ENCODE results near the gene TSR3.
A peak's percentile ranks its signal among the peaks of the same experiment; 100 is the strongest.

Gene TSR3

DNA sequence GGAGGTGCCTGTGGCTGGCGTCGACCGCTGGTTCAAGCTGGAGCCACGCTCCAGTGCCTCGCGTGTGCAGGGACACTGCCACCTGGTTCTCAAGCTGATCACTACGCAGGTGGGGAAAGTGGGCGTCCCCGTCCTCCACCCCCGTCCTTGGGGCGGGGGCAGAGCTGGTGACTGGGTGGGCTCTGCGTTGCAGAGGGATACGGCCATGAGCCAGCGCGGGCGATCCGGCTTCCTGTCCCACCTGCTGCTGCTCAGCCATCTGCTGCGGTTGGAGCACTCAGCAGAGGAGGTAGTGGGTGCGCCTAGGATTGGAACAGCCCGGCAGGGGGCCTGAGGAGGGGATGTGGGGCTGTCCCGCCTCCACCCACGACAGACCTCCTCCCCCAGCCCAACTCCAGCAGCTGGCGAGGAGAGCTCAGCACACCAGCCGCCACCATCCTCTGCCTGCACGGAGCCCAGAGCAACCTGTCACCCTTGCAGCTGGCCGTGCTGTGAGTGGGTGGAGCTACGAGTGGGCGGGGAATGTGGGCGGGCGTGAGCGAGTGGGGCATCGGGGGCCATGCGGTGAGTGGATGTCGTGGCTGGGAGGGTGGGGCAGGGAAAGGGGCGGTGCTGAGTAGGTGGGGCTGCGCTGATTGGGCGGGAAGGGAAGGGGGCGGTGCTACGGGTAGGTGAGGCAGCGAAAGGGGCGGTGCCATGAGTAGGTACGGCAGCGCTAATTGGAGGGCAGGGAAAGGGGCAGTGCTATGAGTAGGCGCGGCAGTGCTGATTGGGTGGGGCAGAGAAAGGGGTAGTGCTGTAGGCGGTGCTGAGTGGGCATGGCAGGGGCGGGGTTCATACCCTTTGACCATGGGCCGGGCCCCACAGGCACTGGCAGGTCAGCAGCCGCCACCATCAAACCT is 8.9 kb downstream of the TSR3 start:
- TF ChIP-seq, protein P1, sequence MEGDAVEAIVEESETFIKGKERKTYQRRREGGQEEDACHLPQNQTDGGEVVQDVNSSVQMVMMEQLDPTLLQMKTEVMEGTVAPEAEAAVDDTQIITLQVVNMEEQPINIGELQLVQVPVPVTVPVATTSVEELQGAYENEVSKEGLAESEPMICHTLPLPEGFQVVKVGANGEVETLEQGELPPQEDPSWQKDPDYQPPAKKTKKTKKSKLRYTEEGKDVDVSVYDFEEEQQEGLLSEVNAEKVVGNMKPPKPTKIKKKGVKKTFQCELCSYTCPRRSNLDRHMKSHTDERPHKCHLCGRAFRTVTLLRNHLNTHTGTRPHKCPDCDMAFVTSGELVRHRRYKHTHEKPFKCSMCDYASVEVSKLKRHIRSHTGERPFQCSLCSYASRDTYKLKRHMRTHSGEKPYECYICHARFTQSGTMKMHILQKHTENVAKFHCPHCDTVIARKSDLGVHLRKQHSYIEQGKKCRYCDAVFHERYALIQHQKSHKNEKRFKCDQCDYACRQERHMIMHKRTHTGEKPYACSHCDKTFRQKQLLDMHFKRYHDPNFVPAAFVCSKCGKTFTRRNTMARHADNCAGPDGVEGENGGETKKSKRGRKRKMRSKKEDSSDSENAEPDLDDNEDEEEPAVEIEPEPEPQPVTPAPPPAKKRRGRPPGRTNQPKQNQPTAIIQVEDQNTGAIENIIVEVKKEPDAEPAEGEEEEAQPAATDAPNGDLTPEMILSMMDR (IDR thresholded peaks at IDR 0.05; ENCODE audit: insufficient read depth, low read length, poor library complexity, severe bottlenecking) = no peak
- no peak for TF ChIP-seq EZH2phosphoT487 (conservative IDR thresholded peaks at IDR 0.05; ENCODE audit: low read length)

DNA sequence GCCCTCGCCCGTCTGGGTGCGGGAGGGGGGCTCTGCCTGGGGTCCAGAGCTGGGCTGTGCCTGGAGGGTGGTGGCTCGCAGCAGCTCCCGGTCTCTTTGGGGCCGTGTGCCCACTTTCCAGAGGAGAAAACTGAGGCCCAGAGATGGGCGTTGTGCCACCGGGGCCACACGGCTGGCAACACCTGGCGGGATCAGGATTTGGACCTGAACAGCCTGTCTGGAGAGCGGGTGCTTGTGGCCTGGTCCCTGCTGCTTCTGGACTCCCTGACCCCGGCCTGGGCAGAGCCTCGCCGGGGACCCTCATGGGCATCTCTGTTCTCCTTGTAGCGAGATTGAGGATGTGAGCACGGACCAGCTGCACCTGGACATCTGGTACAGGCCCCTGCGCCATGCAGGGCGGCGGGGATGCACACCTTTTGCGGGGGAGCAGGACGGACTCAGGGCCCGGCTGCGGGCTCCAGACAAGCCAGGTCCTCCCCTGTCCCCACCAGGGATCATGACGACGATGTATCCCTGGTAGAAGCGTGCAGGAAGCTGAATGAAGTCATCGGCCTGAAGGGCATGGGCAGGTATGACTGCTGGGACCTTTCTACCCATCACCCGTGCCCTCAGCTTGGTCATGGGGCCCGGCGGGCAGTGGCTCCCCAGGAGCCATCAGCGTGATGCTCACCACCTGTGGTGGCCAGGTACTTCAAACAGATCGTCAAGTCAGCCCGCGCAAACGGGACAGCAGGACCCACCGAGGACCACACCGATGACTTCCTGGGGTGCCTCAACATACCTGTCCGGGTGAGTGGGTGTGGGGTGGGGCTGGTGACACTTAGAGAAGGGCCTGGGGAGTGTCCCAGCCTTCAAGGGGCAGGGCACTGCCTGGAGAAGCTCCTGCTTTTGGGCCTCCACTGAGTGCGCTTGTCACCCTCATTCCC is 9.9 kb downstream of the TSR3 start:
- Histone ChIP-seq H3K9ac (ENCODE audit: low read length) (no peak overlapping the region), H3K4me2 (ENCODE audit: low read depth, low read length, poor library complexity, severe bottlenecking) (peak overlapping the region; percentile 46), H3K27me3 (ENCODE audit: low read length) (no peaks in the 10 kb centered on the region), H3K79me2 (ENCODE audit: insufficient read depth, low read length) (no peaks in the 10 kb centered on the region), H2AFZ (ENCODE audit: low read depth, low read length, severe bottlenecking) (no peak overlapping the region), H3F3A (ENCODE audit: insufficient read depth) (no peaks in the 10 kb centered on the region), H3K4me3 (ENCODE audit: insufficient read depth, low read length, poor library complexity, severe bottlenecking) (no peak overlapping the region), H4K20me1 (ENCODE audit: low read depth, low read length) (no peaks in the 10 kb centered on the region), H3K36me3 (ENCODE audit: low read length) (no peaks in the 10 kb centered on the region), H3K9me3 (ENCODE audit: insufficient read depth, low read length) (no peaks in the 10 kb centered on the region), H3K9me2 (replicated peaks; ENCODE audit: insufficient read depth, low read length) (no peaks in the 10 kb centered on the region), H3K27ac (ENCODE audit: low read depth, low read length) (no peak overlapping the region)
- TF ChIP-seq, protein P1 (IDR thresholded peaks at IDR 0.05; ENCODE audit: insufficient read depth, low read length, poor library complexity, severe bottlenecking) = no peak
- TF ChIP-seq EZH2phosphoT487 (conservative IDR thresholded peaks at IDR 0.05; ENCODE audit: low read length) = no peak

More for the DNA sequence above, 8.9 kb downstream of the TSR3 start:
- Histone ChIP-seq H3K9ac (ENCODE audit: low read length) (no peak overlapping the region; the same call in 1 of the 2 replicates), H2AFZ (ENCODE audit: low read depth, low read length, severe bottlenecking) (no peak overlapping the region), H3F3A (ENCODE audit: insufficient read depth) (no peaks in the 10 kb centered on the region), H3K9me2 (replicated peaks; ENCODE audit: insufficient read depth, low read length) (no peaks in the 10 kb centered on the region), H3K79me2 (ENCODE audit: insufficient read depth, low read length) (no peaks in the 10 kb centered on the region), H4K20me1 (ENCODE audit: low read depth, low read length) (no peaks in the 10 kb centered on the region), H3K36me3 (ENCODE audit: low read length) (no peaks in the 10 kb centered on the region), H3K27me3 (ENCODE audit: low read length) (no peaks in the 10 kb centered on the region), H3K9me3 (ENCODE audit: insufficient read depth, low read length) (no peaks in the 10 kb centered on the region), H3K27ac (ENCODE audit: low read depth, low read length) (peak overlapping the region; percentile 38; the same call in 1 of the 2 replicates), H3K4me3 (ENCODE audit: insufficient read depth, low read length, poor library complexity, severe bottlenecking) (peak overlapping the region; percentile 16), H3K4me2 (ENCODE audit: low read depth, low read length, poor library complexity, severe bottlenecking) (peak overlapping the region; percentile 50)

DNA sequence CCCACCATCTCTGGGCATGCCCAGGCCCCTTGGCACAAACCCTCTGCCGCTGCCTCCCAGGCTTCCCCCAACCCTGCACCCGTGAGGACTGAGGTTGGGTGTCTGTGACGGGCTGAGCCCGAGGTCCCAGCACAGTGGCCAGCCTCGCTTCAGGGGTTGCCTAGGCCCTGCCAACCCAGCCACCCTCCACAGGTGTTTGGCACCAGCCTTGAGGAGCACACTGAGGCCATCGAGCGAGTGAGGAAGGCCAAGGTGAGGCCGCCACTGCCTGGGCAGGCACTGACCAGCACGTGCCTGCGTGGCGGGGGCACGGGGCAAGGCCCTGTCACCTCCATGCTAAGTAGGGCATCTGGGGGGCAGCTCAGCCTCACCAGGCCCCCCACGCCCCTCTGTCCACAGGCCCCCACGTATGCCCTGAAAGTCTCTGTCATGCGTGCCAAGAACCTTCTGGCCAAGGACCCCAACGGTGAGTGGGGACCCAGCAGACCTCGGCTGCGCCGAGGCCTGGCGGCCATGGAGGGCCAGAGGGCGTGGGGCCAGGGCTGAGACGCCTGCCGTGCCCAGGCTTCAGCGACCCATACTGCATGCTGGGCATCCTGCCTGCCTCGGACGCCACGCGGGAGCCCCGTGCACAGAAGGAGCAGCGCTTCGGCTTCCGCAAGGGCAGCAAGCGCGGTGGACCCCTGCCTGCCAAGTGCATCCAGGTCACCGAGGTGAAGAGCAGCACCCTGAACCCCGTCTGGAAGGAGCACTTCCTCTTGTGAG is 10.8 kb downstream of the TSR3 start:
- H3K9ac ChIP-seq (ENCODE audit: low read length) = no peak overlapping the region
- no peaks in the 10 kb centered on the region for H3K27me3 ChIP-seq (ENCODE audit: low read length)
- no peak overlapping the region for H2AFZ ChIP-seq (ENCODE audit: low read depth, low read length, severe bottlenecking)
- H3K27ac ChIP-seq (ENCODE audit: low read depth, low read length) = no peak overlapping the region
- H3K4me3 ChIP-seq (ENCODE audit: insufficient read depth, low read length, poor library complexity, severe bottlenecking) = no peak overlapping the region
- H3K9me3 ChIP-seq (ENCODE audit: insufficient read depth, low read length) = no peaks in the 10 kb centered on the region
- TF ChIP-seq, protein P1 (IDR thresholded peaks at IDR 0.05; ENCODE audit: insufficient read depth, low read length, poor library complexity, severe bottlenecking) = no peak
- TF ChIP-seq EZH2phosphoT487 (conservative IDR thresholded peaks at IDR 0.05; ENCODE audit: low read length) = no peak
- no peaks in the 10 kb centered on the region for H3K9me2 ChIP-seq (replicated peaks; ENCODE audit: insufficient read depth, low read length)
- no peaks in the 10 kb centered on the region for H3F3A ChIP-seq (ENCODE audit: insufficient read depth)
- H3K36me3 ChIP-seq (ENCODE audit: low read length) = no peaks in the 10 kb centered on the region
- no peaks in the 10 kb centered on the region for H4K20me1 ChIP-seq (ENCODE audit: low read depth, low read length)
- H3K79me2 ChIP-seq (ENCODE audit: insufficient read depth, low read length) = no peaks in the 10 kb centered on the region
- H3K4me2 ChIP-seq (ENCODE audit: low read depth, low read length, poor library complexity, severe bottlenecking) = no peak overlapping the region
